Esophagus squamous epithelium (tissue), 4 donors: ENCODE data around the gene NUDT11.

Source experiments
- CTCF ChIP-seq, 6 experiments: fragments of 450-650 bp in 4 of 6; fragments of 200-600 bp in 2 of 6; sonication (generic) in 2 of 6; IDR thresholded peaks; one replicate each; pipeline ENCODE4 v1.5.1; 2016 to 2019; ENCODE audit warnings: antibody characterized with exemption in 6 of 6, mild to moderate bottlenecking in 4 of 6, moderate library complexity in 4 of 6
- POLR2A ChIP-seq, 4 donors: fragments of 450-650 bp; IDR thresholded peaks; one replicate each; pipeline ENCODE4 v1.6.1; 2017; ENCODE audit warnings: antibody characterized with exemption in 4 of 4, mild to moderate bottlenecking in 4 of 4, moderate library complexity in 3 of 4

- peak in 1 of 6 experiments; percentile 13 for TF ChIP-seq CTCF (IDR thresholded peaks at IDR 0.05)
- no peak for TF ChIP-seq POLR2A (IDR thresholded peaks at IDR 0.05)
Observed at GRCh38 chrX:51456814-51457213, 39.6 kb downstream of the NUDT11 start.
